Gastroesophageal sphincter (tissue), 4 donors: ENCODE data around the gene COG4. TPM values are rescaled to one million over a fixed set of nuclear protein-coding genes. Genes with fewer than 3 reads are reported as not detected.

Source experiments
- ATAC-seq: fragments of 150-250 bp; one replicate; pipeline ENCODE4 v1.9.1; 2016; ENCODE audit warnings: mild to moderate bottlenecking, moderate library complexity
- H3K27ac ChIP-seq, 4 donors: fragments of 200-600 bp; sonication (generic) in 3 of 4; 1 replicate in 3 of 4; 2 replicates in 1 of 4; pipeline ENCODE4 v1.5.1; 2016 to 2019
- H3K27me3 ChIP-seq: fragments of 200-600 bp; sonication (generic); one replicate; pipeline ENCODE4 v1.5.1; 2019
- H3K36me3 ChIP-seq, 2 donors: fragments of 200-600 bp; sonication (generic); one replicate each; pipeline ENCODE4 v1.5.1; 2019; ENCODE audit warnings: control low read depth in 1 of 2
- H3K4me1 ChIP-seq, 3 donors: fragments of 200-600 bp; sonication (generic); 1 replicate in 2 of 3; 2 replicates in 1 of 3; pipeline ENCODE4 v1.5.1; 2016 to 2019; ENCODE audit warnings: control low read depth in 2 of 3
- H3K4me3 ChIP-seq, 2 donors: fragments of 200-600 bp; sonication (generic); one replicate each; pipeline ENCODE4 v1.5.1; 2019; ENCODE audit warnings: mild to moderate bottlenecking in 1 of 2, moderate library complexity in 1 of 2
- H3K9me3 ChIP-seq, 3 donors: fragments of 200-600 bp; sonication (generic); one replicate each; pipeline ENCODE4 v1.5.1; 2017 to 2019; ENCODE audit warnings: control low read depth in 2 of 3
- CTCF ChIP-seq, 4 experiments: fragments of 200-600 bp in 2 of 4; fragments of 450-650 bp in 2 of 4; sonication (generic) in 1 of 4; IDR thresholded peaks; one replicate each; pipeline ENCODE4 v1.5.1; 2017 to 2019; ENCODE audit warnings: antibody characterized with exemption in 4 of 4, mild to moderate bottlenecking in 2 of 4, moderate library complexity in 2 of 4
- EP300 ChIP-seq: sonication (generic); formaldehyde crosslinking; IDR thresholded peaks from one replicate; pipeline ENCODE4 v1.6.1; 2017; ENCODE audit warnings: antibody characterized with exemption, mild to moderate bottlenecking
- POLR2A ChIP-seq, 2 donors: fragments of 450-650 bp; IDR thresholded peaks; one replicate each; pipeline ENCODE4 v1.6.1; 2017; ENCODE audit warnings: antibody characterized with exemption in 2 of 2, mild to moderate bottlenecking in 2 of 2, moderate library complexity in 1 of 2
- POLR2AphosphoS5 ChIP-seq: sonication (generic); formaldehyde crosslinking; IDR thresholded peaks from one replicate; pipeline ENCODE4 v1.6.1; 2017; ENCODE audit warnings: antibody characterized with exemption
- WGBS, 2 donors: methylation state at CpG; one replicate each; pipeline ENCODE4 v1.1.5; 2018; ENCODE audit warnings: low coverage in 1 of 2; 5-methylcytosine and 5-hydroxymethylcytosine counted together
- total RNA-seq, 4 donors: library from RNA; depleted of rRNA; stranded (reverse); fragments of >200 nt; gene quantifications; one replicate each; pipeline ENCODE4 v1.1.0, GENCODE V29; 2016

Gene COG4
- total RNA-seq, 4 donors from 2014 or later = 32.3 to 37.4 (median 35.0) TPM

GRCh38 chr16:70570967-70571570 lies 47.7 kb upstream of the COG4 start:
- Histone ChIP-seq H3K9me3 (no peaks in the 10 kb centered on the region), H3K4me1 (peaks cover 2 to 35% (median 21%) of the 10 kb centered on the region in 3 donors), H3K27ac (no peak overlapping the region), H3K36me3 (peaks cover 9 to 71% of the 10 kb centered on the region in 2 donors), H3K4me3 (no peak overlapping the region), H3K27me3 (no peaks in the 10 kb centered on the region)
- 73 to 79% methylated on average over 5 to 8 of the region's 10 CpGs for WGBS, 2 donors
- ATAC-seq = no peak
- TF ChIP-seq POLR2A (IDR thresholded peaks at IDR 0.05) (no peak), EP300 (no peak), POLR2AphosphoS5 (no peak), CTCF (IDR thresholded peaks at IDR 0.05) (no peak)

- no peak overlapping the region for H3K4me3 ChIP-seq
- TF ChIP-seq POLR2A (IDR thresholded peaks at IDR 0.05) = no peak
- TF ChIP-seq CTCF (IDR thresholded peaks at IDR 0.05) = no peak
- TF ChIP-seq POLR2AphosphoS5 = no peak
- no peak for TF ChIP-seq EP300
- H3K27me3 ChIP-seq = no peaks in the 10 kb centered on the region
- no peak overlapping the region for H3K27ac ChIP-seq
- peaks cover 9 to 84% of the 10 kb centered on the region in 2 donors for H3K36me3 ChIP-seq
- H3K9me3 ChIP-seq = no peaks in the 10 kb centered on the region
- H3K4me1 ChIP-seq = peaks cover 2 to 38% (median 21%) of the 10 kb centered on the region in 3 donors
- WGBS, 2 donors = 86% methylated on average over 4 of the region's 6 CpGs; no CpG with 5 or more reads in 1 of the 2 donors
- no peak for ATAC-seq
These were observed 46.4 kb upstream of the COG4 start for GRCh38 chr16:70569752-70570151.

GRCh38 chr16:70568601-70569237 lies 45.4 kb upstream of the COG4 start:
- Histone ChIP-seq H3K36me3 (peaks cover 12 to 94% of the 10 kb centered on the region in 2 donors), H3K27me3 (no peaks in the 10 kb centered on the region), H3K4me1 (peaks cover 1 to 31% (median 12%) of the 10 kb centered on the region in 3 donors), H3K4me3 (no peak overlapping the region), H3K9me3 (no peaks in the 10 kb centered on the region), H3K27ac (no peak overlapping the region)
- 59 to 67% methylated on average over 2 of the region's 5 CpGs for WGBS, 2 donors
- ATAC-seq = no peak
- no peak for TF ChIP-seq POLR2A (IDR thresholded peaks at IDR 0.05)
- no peak for TF ChIP-seq CTCF (IDR thresholded peaks at IDR 0.05)
- TF ChIP-seq EP300 = no peak
- TF ChIP-seq POLR2AphosphoS5 = no peak

- ATAC-seq = peak; percentile 36
- TF ChIP-seq CTCF (IDR thresholded peaks at IDR 0.05) (no peak), EP300 (no peak), POLR2A (IDR thresholded peaks at IDR 0.05) (no peak), POLR2AphosphoS5 (peak; percentile 13)
- Histone ChIP-seq H3K27me3 (no peaks in the 10 kb centered on the region), H3K27ac (peak overlapping the region in 3 of 4 donors; percentile 18 to 59 (median 24)), H3K4me1 (peaks cover 0 to 12% (median 0%) of the 10 kb centered on the region in 3 donors), H3K4me3 (no peak overlapping the region), H3K36me3 (peaks cover 32 to 100% of the 10 kb centered on the region in 2 donors), H3K9me3 (no peaks in the 10 kb centered on the region)
- WGBS, 2 donors = 100% methylated on average over 1 of the region's 4 CpGs; no CpG with 5 or more reads in 1 of the 2 donors
These were observed 41.7 kb upstream of the COG4 start for GRCh38 chr16:70565053-70565452.

GRCh38 chr16:70563636-70564035 lies 40.3 kb upstream of the COG4 start:
- Histone ChIP-seq H3K27ac (peak overlapping the region in 1 of 4 donors; percentile 59), H3K9me3 (no peaks in the 10 kb centered on the region), H3K27me3 (no peaks in the 10 kb centered on the region), H3K4me3 (no peak overlapping the region), H3K4me1 (peaks cover 0 to 12% (median 0%) of the 10 kb centered on the region in 3 donors), H3K36me3 (peaks cover 32 to 100% of the 10 kb centered on the region in 2 donors)
- peak; percentile 36 for ATAC-seq
- 76% methylated on average over 7 of the region's 7 CpGs; no CpG with 5 or more reads in 1 of the 2 donors for WGBS, 2 donors
- no peak for TF ChIP-seq EP300
